ENCODE results near the gene PHYH.
"Not testable (repeated sequence)": the region's sequence is repeated elsewhere in the genome, so short reads cannot be mapped to it uniquely, and the experiment has no call there.

DNA sequence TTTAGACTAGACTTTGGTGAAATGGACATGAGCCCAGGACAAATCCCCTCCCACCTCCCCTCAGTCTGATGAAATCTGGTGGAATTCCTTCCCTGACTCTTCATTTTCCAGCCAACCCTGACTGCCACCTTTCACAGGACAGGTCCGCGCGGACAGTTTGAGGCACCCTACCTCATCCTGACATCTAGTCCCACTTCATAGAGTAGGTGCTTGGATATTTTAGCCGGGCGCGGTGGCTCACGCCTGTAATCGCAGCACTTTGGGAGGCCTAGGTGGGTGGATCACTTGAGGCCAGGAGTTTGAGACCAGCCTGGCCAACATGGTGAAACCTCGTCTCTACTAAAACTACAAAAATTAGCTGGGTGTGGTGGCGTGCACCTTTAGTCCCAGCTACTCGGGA lies 23.7 kb downstream of the PHYH start:
- not testable (repeated sequence) for TF ChIP-seq CTCF, POLR2AphosphoS5 (IDR thresholded peaks at IDR 0.05)

Measured in transverse colon (tissue), 4 donors.